Sciatic nerve (tissue), 2 donors: ENCODE data around the gene AXIN1. TPM values are rescaled to one million over a fixed set of nuclear protein-coding genes. Genes with fewer than 3 reads are reported as not detected.

ENCODE experiments used
- ATAC-seq: fragments of 200-7000 bp; cut with Tn5 transposase; one replicate; pipeline ENCODE4 v1.9.1; 2020; ENCODE audit warnings: mild to moderate bottlenecking, moderate library complexity
- DNase-seq: peaks from one replicate; pipeline ENCODE4 v3.0.0-alpha.2; 2020; ENCODE audit warnings: low spot score
- intact Hi-C: fragments of 100-400 bp; cut with DNase I; formaldehyde crosslinking; loops from one replicate; pipeline ENCODE4 v1.14.2; 2022
- total RNA-seq: library from RNA; stranded (reverse); fragmentation: NEBNext Ultra II Directional; extraction: Animal tissue kit (Norgen Biotek cat#: 25700); gene quantifications from one replicate; pipeline ENCODE4 v1.2.1, GENCODE V29; 2021
- donor health status: DM: no; HTN: no; CAD: no.
- donor health status: DM: no; HTN: no; CAD: no.

AXIN1 gene
- total RNA-seq, 1 donor from 2014 or later = 20.1 TPM

DNA sequence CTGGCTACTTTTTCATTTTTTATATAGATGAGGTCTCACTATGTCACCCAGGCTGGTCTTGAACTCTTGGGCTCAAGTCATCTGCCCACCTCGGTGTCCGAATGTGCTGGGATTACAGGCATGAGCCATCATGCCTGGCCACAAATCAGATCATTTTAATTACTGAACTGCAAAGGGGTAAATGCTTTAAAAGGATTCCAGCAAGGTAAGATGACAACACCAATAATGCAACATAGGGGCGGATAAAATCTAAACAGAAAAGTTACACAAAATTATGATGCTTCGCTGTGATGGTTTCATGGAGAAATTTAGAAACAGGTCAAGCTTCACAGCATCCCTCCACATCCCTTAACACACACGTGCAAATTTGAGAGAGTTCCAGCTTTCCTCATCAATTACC is 32.3 kb downstream of the AXIN1 start:
- DNase-seq (no peak), ATAC-seq (no peak)
- intact Hi-C loops = no loop called here

DNA sequence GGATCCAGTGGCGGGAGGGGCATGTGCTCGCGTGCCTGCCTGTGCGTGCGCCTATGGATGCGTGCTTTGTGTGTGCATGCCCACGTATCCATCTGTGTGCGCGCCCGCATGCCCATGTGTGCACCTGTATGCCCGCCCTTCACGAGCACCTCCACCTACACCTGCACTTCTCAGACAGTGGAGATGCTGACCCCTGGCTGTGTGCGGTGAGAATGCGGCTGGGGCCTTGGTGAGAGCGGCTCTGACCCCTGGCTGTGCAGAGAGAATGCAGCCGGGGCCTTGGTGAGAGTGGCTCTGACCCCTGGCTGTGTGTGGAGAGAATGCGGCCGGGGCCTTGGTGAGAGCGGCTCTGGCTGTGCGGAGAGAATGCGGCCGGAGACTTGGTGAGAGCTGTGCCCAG is 33.9 kb downstream of the AXIN1 start:
- DNase-seq = no peak
- ATAC-seq = no peak
- intact Hi-C loops = no loop called here

DNA sequence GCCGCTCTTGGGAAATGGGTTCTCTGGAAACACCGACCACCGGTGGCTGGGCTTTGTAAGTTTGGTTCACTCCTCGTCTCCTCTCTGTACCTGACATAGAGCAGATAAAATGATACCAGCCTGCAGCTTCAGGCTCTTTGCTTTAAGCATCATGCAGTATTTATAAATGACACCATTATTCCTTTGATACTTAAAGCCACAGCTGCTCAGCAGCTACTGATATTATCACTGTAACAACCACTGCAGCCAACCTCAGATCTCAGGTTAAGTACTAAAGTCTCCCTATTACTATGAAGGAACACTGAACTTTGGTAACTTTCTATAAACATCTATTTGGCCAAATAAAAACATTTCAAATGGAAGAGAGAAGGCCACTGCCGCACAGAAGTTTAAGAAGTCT is 34.9 kb downstream of the AXIN1 start:
- ATAC-seq (no peak), DNase-seq (no peak)
- intact Hi-C loops = no loop called here

DNA sequence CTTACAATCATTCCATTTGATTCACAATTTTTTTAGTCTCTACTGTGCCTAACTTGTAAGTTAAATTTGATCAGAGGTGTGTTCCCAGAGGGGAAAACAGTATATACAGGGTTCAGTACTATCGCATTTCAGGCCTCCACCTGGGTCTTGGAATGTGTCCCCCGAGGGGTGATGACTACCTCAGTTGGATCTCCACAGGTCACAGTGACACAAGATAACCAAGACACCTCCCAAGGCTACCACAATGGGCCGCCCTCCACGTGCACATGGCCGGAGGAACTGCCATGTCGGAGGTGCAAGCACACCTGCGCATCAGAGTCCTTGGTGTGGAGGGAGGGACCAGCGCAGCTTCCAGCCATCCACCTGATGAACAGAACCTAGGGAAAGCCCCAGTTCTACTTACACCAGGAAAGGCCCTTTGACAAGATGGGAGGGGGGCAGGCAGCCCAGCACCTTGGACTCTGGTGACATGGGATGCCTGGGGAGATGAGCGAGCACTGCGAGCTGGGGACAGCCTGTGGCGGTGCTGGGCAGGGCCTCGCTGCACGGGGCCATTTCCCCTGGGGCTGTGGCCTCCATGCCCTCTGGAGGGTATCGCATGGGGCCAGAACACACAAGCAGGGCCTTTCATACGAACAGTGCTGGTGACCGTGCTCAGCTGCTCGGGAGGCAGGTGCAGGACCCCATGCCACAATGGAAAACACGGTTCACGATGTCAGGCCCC is 35.6 kb downstream of the AXIN1 start:
- intact Hi-C loops = no loop called here
- ATAC-seq (no peak), DNase-seq (no peak)

DNA sequence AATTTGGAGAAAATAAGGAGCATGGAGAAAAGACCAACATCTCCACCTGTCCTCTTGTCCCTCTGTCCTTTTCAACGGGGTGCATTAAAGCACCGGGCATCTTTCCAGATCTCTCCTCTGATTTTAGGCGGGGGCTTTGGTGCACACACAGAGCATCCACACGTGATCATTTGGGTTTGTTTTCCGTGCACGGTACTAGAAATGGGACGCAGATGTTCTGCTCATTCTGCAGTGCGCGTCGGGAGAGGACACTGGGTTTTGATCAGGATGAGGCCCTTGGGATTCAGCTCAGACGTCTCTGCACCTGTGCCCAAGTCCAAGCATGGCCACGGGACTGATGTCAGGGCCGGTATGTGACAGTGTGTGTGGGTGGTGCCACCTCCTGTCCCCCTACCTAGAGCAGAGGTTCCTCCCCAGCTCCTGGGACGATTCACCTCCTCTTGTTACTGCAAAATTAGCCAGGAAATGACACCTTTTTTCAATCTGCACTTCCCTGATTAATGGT is 37.7 kb downstream of the AXIN1 start:
- DNase-seq (no peak), ATAC-seq (no peak)
- intact Hi-C loops = no loop called here

DNA sequence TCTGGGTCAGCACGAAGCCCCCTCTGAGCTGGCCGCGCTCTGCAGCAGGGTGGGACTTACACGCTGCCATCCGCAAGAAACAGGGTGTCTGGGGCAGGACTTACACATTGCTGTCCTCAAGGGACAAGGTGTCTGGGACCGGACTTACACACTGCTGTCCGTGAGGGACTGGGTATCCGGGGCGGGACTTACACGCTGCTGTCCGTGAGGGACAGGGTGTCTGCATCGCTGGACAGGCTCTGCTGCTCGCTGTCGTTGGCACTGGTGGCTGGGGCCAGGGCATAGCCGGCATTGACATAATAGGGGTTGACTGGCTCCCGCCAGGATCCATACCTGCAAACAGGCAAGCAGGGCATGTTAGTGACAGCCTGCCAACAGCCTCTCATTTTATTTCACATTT is 38.2 kb downstream of the AXIN1 start:
- ATAC-seq (no peak), DNase-seq (no peak)
- intact Hi-C loops = no loop called here

DNA sequence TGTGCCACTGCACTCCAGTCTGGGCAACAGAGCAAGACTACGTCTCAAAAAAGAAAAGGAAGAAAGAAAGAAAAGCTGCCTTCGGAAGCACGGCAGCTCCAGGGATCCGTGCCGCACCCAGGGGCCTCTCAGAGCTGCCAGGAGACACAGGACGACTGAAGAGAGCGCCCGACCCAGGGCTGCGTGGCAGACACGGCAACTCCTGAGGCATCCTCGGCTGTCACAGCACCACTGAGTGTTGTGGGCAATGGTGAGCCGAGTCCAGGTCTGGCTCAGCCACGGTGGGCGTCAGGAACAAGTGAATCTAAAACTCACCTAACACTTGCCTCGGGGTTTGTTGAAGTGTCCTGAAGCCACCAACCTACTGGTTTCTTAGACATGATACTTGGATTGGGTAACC is 40.8 kb downstream of the AXIN1 start:
- intact Hi-C loops = no loop called here
- ATAC-seq (no peak), DNase-seq (no peak)

DNA sequence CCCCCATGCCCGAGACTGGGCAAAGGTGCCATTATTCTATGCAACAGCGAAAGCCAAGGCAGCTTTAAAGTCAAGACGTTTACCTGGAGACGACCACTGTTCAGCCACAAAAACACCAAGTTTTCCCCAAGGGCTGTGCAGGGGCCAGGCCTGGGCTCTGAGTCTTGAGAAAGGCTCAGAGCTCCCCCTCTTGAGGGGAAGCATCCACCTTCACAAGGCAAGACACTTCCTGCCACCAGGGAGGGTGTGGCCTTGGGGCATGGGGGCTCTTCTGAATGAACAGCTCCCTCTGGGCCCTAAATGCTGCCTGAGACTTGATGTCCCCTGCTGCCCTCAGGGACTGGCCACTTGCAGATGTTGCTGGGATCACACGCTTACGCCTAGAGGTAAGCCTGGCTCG is 43.0 kb downstream of the AXIN1 start:
- intact Hi-C loops = no loop called here
- DNase-seq (no peak), ATAC-seq (no peak)

DNA sequence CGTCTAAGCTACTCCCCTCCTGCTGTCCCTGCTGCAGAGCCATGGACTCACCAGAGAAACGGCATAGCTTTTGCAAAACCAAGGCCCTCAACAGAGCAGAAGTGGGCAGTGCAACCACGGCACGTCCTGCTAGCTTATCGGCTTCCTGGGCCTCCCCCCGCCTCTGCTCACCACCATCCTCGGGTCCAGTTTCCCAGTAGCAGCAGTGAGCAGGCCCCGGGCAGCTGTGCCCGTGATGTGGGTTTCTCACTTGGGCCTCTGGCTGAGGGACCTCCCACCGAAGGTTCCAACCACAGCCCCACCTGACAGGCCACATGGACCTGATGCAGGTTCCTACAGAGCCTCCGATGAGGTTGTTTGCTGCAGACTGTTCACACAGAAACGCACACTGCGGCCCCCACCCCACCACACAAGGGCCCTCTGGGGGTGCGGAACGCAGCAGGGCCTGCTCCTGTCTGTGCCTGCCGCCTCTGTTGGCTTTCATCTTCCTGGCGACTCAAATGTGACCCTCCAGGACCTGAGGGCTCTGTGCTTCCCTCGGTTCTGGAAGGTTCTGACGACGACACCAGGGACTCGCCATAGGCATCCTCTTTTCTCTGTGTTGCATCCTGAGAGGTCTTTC is 44.7 kb downstream of the AXIN1 start:
- no peak for ATAC-seq

DNA sequence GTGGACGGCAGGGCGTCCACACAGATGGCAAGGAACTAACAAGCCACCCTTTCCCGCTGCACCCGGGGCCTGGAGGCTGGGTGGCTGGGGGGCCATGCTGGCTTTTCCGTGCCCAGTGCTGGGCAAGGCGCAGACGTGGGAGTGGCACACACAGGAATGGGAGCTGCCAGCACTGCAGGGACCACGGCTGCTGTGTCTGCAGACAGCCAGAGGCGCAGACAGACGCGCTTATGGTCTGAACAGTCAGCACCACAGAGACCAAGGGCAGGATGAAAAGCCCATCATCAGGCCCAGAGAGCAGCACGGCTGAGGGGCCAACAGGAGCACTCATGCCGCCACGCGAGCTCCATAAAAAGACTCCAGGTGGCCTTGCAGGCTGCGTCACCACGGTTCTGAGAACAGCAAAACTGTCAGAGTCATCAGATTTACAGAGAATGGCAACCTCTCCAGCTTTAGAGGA is 45.6 kb downstream of the AXIN1 start:
- intact Hi-C loops = no loop called here
- ATAC-seq = no peak

More for the DNA sequence above, 44.7 kb downstream of the AXIN1 start:
- DNase-seq = no peak
- intact Hi-C loops = no loop called here

DNA sequence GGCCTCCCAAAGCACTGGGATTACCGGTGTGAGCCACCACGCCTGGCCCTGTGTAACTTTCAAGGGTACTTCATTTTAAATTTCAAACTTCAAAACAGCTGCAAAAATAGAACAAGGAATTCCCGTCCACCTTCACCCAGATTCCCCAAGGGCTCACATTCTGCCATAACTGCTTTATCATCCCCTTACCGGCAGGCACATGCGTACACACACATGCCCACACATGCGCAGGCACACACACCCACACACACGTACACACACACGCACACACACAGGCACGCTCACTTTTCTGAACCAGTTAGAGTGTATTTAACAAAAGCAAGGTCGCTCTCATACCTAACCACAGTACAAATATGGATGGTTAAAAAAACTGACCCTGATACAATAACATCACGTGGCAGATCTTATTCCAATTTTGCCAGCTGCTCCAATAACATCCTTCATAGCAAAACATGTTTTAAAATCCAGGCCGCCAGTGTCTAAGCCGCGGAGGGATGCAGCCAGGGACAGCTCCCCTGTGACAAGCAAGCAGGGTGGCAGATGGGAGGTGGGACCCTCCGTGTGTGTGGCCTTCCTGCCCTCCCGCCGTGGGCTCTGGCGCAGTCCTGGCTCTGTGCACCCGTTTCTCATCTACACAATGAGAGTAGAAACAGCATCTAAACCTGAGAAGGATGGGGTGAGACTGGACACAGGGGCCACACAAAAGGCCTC is 46.5 kb downstream of the AXIN1 start:
- ATAC-seq = no peak
- DNase-seq = no peak
- intact Hi-C loops = no loop called here

More for the DNA sequence above, 45.6 kb downstream of the AXIN1 start:
- no peak for DNase-seq

DNA sequence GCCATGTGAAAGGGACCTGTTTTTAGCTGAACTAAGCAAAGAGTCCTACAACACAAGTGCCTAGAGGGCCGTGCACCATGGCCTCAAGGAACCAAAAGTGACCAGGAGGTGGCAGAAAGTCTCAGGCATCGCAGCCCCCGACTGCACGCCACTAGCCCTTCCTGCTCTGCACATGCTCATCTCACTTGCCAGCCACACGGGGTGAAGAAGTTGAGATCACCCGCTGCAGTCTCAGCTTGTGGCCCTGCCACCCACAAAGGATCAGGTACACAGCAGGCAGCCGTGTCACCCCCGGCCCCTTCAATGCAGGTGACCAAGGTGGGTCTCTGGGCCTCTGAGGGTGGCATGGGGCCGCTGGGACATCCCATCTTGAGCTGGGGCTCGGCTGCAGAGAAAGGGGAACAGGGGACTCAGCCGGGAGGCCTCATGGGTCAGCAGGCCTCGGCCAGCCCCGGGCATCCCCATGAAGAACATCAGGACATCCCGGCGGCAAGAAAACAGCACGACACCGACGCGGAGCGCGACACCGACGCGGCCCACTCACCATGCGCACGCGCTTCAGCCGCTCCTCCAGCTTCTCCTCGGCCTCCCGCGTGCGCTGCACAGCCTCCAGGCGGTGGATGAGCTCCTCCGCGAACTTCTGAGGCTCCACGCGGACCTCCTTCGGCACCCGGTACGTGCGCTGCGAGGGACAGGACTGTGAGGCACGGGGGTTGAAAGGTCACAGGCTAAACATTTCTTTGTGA is 48.6 kb downstream of the AXIN1 start:
- ATAC-seq (no peak), DNase-seq (no peak)
- intact Hi-C loops = no loop called here

DNA sequence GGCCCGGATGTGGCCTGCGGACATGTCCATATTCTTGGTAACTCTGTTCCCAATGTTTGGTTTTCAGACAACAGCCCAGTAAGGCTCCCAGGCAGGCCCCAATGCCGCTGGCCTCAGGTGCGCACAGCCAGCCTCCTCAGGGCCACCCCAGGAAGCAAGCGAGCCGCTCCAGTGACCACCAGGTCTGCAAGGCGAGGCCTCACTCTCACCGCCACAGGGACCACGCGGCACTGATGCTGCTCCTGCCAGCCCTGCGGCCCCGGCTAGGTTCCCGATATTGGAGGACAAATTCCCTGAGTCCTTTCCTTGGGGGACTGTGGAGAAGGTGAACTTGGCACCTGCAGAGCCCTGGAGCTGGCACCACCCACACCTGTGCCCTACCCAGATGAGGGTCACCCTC is 50.6 kb downstream of the AXIN1 start:
- intact Hi-C loops = no loop called here
- ATAC-seq = no peak
- DNase-seq = no peak

DNA sequence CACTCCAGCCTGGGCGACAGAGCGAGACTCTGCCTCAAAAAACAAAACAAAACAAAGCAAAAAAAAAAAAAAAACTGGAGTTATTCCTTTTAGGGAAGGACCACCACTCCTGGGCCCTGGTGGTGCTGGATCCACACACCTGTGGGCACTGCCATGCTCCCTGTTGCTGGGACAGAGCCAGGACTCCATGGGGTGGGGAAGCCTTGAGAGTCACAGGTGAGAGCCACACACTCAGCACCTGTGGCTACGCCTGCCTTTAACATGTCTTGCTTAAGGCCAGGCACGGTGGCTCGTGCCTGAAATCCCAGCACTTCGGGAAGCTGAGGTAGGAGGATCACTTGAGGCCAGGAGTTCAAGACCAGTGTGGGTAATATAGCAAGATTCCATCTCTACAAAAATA is 51.3 kb downstream of the AXIN1 start:
- intact Hi-C loops = no loop called here
- no peak for DNase-seq
- ATAC-seq = no peak

DNA sequence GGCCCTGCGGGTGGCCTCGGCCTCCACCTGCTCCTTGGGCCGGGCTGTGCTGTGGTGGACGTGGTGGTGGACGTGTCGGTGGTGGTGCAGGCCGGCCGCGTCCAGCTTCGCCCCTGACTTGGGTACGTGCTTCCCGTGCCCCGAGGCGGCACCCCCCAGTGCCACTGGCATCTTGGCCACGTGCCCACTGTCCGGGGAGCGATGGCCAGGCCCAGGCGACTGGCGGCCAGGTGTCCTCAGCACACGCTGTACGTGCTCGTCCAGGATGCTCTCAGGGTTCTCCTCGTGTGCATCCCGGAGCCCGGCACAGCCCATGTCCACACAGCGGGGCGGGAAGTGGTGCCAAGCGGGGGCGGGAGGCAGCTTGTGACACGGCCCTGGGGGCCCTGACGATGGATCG is 54.7 kb downstream of the AXIN1 start:
- DNase-seq (no peak), ATAC-seq (no peak)
- intact Hi-C loops = no loop called here

DNA sequence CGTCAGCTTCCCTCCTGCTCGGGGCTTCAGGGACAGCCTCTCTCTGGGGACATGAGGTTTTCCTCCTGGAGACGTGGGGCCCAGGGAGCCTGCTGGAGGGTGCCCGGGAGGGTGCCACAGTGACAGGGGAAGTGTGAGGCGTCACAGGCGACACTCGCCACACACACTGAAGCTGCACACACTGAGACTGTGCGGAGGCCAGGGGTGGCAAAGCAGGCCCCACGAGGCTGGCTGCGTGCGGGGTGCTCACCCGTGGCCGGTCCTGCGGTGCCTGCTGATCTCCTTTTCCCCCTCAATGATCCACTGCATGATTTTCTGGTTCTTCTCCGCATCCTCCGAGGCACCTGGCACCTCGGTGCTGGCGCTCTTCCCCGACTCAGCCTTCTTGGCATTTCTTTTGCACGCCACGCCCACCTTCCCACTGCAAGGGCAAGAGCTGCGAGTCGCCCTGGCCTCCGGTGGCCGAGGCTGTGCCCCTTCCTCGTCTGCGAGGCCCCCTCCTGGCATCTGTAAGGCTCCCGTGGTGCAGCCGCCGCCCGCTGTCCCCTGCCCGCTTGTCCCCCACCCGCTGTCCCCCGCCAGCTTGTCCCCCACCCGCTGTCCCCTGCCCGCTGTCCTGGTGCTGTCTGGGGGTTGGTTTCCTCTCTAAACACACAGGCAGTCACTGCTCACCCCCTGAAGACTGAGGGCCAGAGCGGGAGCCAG is 55.6 kb downstream of the AXIN1 start:
- peak; percentile 25 for ATAC-seq

DNA sequence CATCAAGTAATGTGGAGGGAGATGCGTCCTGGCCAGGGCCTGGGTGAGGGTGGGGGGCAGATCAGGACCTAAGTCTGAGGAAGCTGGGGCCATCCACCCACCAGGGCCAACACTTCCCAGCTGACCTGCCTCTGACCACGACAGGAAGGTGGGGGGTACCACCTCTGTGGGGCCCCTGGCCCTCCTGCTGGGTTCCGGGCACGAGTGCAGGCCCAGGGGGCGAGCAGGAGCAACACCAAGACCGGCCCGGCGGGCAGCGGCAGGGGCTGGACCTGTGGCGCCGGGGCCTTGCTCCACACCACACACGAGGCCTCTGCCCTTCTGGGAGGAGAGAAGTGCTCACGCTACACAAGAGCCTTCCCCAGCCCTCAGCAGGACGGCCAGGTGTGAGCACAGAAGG is 56.2 kb downstream of the AXIN1 start:
- DNase-seq (no peak), ATAC-seq (no peak)
- intact Hi-C loops = no loop called here

More for the DNA sequence above, 55.6 kb downstream of the AXIN1 start:
- no peak for DNase-seq
- intact Hi-C loops = no loop called here

DNA sequence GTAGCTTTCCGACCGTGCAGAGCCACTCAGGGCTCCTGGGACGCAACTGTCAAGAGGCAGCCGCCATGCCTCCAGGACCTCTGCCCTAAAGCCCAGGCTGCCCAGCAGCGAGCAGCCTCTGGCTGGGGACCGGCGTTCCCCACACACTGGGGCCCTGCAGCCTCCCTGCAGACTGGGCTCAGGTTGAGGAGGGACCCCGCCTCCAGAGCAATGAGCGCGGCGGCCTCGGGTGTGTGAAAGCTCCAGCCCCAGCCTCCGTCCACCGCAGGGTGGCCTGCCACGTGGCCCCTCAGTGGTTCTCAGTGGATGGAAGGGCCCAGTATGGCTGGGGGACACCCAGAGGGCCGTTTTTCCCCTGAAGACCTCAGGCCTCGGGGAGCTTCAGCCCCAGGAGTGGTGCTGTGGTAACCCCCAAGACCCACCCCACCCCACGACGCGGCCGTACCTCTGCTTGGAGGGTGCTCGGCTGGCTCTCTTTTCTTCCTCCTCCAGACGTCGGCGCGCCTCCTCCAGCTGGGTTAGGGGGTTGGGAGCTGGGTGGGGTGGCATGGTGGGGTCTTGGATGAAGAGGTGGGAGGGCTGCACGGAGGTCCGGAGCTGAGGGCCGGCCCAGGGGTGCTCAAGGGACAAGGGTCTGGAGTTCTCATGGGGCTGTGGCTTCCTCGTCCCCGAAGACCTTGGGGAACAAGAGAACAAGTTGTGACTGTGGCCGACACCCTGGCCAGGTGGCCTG is 59.3 kb downstream of the AXIN1 start:
- DNase-seq (no peak), ATAC-seq (no peak)
- intact Hi-C loops = no loop called here
